ENCODE data around the gene ITIH2. TPM values are rescaled to one million over a fixed set of nuclear protein-coding genes. Genes with fewer than 3 reads are reported as not detected.

ITIH2 gene
- total RNA-seq, 1 donor from 2014 or later, result 3.4 TPM

DNA sequence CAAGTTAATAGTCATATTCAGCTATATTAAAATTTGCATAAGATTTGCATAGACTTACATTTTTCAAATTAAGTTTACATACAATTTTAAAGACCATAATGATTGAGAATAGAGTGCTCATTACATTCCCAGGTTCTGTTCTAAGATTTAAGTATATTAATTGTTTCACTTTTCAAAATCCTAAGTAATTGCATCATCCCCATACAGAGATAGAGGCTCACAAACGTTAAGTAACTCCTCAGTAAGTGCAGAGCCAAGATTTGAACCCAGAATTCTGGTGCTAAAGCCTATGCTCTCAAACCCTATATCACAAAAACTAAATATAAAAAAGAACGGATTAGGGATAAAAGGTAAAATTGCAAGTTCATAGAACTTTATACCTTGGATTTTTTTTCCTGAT lies 38.4 kb upstream of the ITIH2 start:
- Mint-ChIP-seq H3K27me3 (peaks cover 36% of the 10 kb centered on the region), H3K4me3 (peak overlapping the region; percentile 38), H3K27ac (no peak overlapping the region), H3K36me3 (no peaks in the 10 kb centered on the region), H3K9me3 (peaks cover 2% of the 10 kb centered on the region), H3K4me1 (ENCODE audit: unreplicated experiment) (peaks cover 32% of the 10 kb centered on the region)
- DNase-seq (ENCODE audit: extremely low spot score, unreplicated experiment), result no peak
- TF ChIP-seq CTCF (conservative IDR thresholded peaks at IDR 0.05), result no peak

- peaks cover 43% of the 10 kb centered on the region for H3K27me3 Mint-ChIP-seq
- peak overlapping the region; percentile 24 for H3K27ac Mint-ChIP-seq
- H3K4me3 Mint-ChIP-seq, result peak overlapping the region; percentile 92
- no peak for DNase-seq (ENCODE audit: extremely low spot score, unreplicated experiment)
- no peaks in the 10 kb centered on the region for H3K9me3 Mint-ChIP-seq
- TF ChIP-seq CTCF (conservative IDR thresholded peaks at IDR 0.05), result no peak
- peaks cover 28% of the 10 kb centered on the region for H3K4me1 Mint-ChIP-seq (ENCODE audit: unreplicated experiment)
- no peaks in the 10 kb centered on the region for H3K36me3 Mint-ChIP-seq
Measured at GRCh38 chr10:7665767-7666166, 37.3 kb upstream of the ITIH2 start.

GRCh38 chr10:7666253-7667023 lies 36.7 kb upstream of the ITIH2 start, which contains the start of gene ITIH5:
Gene ITIH5, minus strand, starts transcription at chr10:7666966. Its CDS starts 74 bp downstream, at chr10:7666892.
- no peak for TF ChIP-seq CTCF (conservative IDR thresholded peaks at IDR 0.05)
- no peaks in the 10 kb centered on the region for H3K36me3 Mint-ChIP-seq
- H3K27me3 Mint-ChIP-seq, result peaks cover 47% of the 10 kb centered on the region
- peaks cover 23% of the 10 kb centered on the region for H3K4me1 Mint-ChIP-seq (ENCODE audit: unreplicated experiment)
- DNase-seq (ENCODE audit: extremely low spot score, unreplicated experiment), result no peak
- H3K27ac Mint-ChIP-seq, result peak within 1 kb of the TSS; percentile 78
- H3K4me3 Mint-ChIP-seq, result peak within 1 kb of the TSS; percentile 92
- no peaks in the 10 kb centered on the region for H3K9me3 Mint-ChIP-seq

- peaks cover 22% of the 10 kb centered on the region for H3K4me1 Mint-ChIP-seq (ENCODE audit: unreplicated experiment)
- peak overlapping the region; percentile 78 for H3K27ac Mint-ChIP-seq
- H3K27me3 Mint-ChIP-seq, result peaks cover 54% of the 10 kb centered on the region
- no peaks in the 10 kb centered on the region for H3K36me3 Mint-ChIP-seq
- no peak for DNase-seq (ENCODE audit: extremely low spot score, unreplicated experiment)
- H3K9me3 Mint-ChIP-seq, result no peaks in the 10 kb centered on the region
- no peak for TF ChIP-seq CTCF (conservative IDR thresholded peaks at IDR 0.05)
- H3K4me3 Mint-ChIP-seq, result peak overlapping the region; percentile 89
Measured at GRCh38 chr10:7667262-7668141, 35.6 kb upstream of the ITIH2 start.

- Mint-ChIP-seq H3K4me3 (no peak overlapping the region), H3K4me1 (ENCODE audit: unreplicated experiment) (peaks cover 22% of the 10 kb centered on the region), H3K9me3 (no peaks in the 10 kb centered on the region), H3K27me3 (peaks cover 73% of the 10 kb centered on the region), H3K36me3 (no peaks in the 10 kb centered on the region), H3K27ac (no peak overlapping the region)
- no peak for TF ChIP-seq CTCF (conservative IDR thresholded peaks at IDR 0.05)
- no peak for DNase-seq (ENCODE audit: extremely low spot score, unreplicated experiment)
Measured at GRCh38 chr10:7670157-7670556, 33.0 kb upstream of the ITIH2 start.

Data from type B pancreatic cell (in vitro differentiated cells).